G401 (cell line): Measurements from ENCODE around the gene ZCCHC14. TPM values are rescaled to one million over a fixed set of nuclear protein-coding genes. Genes with fewer than 3 reads are reported as not detected.
A peak's percentile ranks its signal among the peaks of the same experiment; 100 is the strongest.
"Not testable (repeated sequence)": the region's sequence is repeated elsewhere in the genome, so short reads cannot be mapped to it uniquely, and the experiment has no call there.

Experiments
- DNase-seq: peaks from one replicate; pipeline ENCODE4 v3.0.0-alpha.2; 2015; ENCODE audit warnings: low spot score
- in situ Hi-C: cut with HindIII; loops from 2 replicates; pipeline ENCODE4 v1.10.0; 2016; ENCODE audit warnings: low sequenced_read_pairs, mixed read lengths
- total RNA-seq: library from RNA; depleted of rRNA; stranded (reverse); fragments of >200 nt; shearing (Covaris generic); gene quantifications from 2 replicates; pipeline ENCODE4 v1.2.3, GENCODE V29; 2014

The ZCCHC14 gene
- total RNA-seq, 1 experiment from 2014 or later = 12.9 TPM

- in situ Hi-C loops = no loop called here
- no peak for DNase-seq
These were observed 33.6 kb upstream of the ZCCHC14 start for GRCh38 chr16:87526238-87526947.

GRCh38 chr16:87525352-87525751, 32.5 kb upstream of the ZCCHC14 start:
- peak; percentile 55 for DNase-seq
- in situ Hi-C loops = no loop called here

GRCh38 chr16:87524407-87524806, 31.6 kb upstream of the ZCCHC14 start:
- in situ Hi-C loops = no loop called here
- no peak for DNase-seq

DNA sequence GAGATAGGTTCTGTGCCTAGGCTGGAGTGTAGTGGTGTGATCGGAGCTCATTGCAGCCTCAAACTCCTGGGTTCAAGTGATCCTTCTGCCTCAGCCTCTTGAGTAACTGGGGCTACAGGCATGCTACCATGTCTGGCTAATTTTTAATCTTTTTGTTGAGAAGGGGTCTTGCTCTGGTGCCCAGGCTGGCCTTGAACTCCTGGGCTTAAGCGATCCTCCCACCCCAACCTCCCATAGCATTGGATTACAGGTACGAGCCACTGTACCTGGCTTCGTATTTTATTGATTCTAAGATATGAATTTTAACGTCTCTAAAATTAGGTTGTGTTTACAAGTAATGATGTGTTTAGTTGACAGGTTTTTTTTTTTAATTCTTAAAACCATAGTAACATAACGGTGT, 30.8 kb upstream of the ZCCHC14 start:
- in situ Hi-C loops = not testable (repeated sequence)

DNA sequence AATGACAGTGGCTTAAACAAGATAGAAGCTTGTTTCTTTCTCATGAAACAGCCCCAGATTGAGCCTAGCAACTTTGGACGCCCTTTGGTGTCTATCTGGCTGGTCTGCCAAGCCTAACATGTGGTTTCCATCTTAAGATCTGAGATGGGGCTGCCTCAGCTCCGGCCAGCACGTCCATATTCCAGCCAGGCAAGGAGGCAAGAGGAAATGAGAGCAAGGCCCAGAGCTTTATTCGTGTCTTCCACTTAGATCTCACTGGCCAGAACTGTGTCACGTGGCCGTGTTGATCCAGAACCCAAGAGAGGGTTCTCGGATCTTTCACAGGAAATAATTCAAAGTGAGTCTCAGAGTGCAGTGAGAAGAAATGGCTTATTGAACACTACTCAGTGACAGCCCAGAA, 28.9 kb upstream of the ZCCHC14 start:
- DNase-seq, in situ Hi-C loops: not testable (repeated sequence)

More for the DNA sequence above, 30.8 kb upstream of the ZCCHC14 start:
- not testable (repeated sequence) for DNase-seq

GRCh38 chr16:87519170-87519569, 26.3 kb upstream of the ZCCHC14 start:
- DNase-seq, in situ Hi-C loops: not testable (repeated sequence)

GRCh38 chr16:87518430-87519051, 25.7 kb upstream of the ZCCHC14 start:
- peak; percentile 88 for DNase-seq
- in situ Hi-C loops = not testable (repeated sequence)

- in situ Hi-C loops = not testable (repeated sequence)
These were observed 25.0 kb upstream of the ZCCHC14 start for GRCh38 chr16:87517610-87518429.

GRCh38 chr16:87516361-87516760, 23.5 kb upstream of the ZCCHC14 start:
- DNase-seq = no peak
- in situ Hi-C loops = no loop called here

More at GRCh38 chr16:87517610-87518429, 25.0 kb upstream of the ZCCHC14 start:
- DNase-seq = peak; percentile 96

DNA sequence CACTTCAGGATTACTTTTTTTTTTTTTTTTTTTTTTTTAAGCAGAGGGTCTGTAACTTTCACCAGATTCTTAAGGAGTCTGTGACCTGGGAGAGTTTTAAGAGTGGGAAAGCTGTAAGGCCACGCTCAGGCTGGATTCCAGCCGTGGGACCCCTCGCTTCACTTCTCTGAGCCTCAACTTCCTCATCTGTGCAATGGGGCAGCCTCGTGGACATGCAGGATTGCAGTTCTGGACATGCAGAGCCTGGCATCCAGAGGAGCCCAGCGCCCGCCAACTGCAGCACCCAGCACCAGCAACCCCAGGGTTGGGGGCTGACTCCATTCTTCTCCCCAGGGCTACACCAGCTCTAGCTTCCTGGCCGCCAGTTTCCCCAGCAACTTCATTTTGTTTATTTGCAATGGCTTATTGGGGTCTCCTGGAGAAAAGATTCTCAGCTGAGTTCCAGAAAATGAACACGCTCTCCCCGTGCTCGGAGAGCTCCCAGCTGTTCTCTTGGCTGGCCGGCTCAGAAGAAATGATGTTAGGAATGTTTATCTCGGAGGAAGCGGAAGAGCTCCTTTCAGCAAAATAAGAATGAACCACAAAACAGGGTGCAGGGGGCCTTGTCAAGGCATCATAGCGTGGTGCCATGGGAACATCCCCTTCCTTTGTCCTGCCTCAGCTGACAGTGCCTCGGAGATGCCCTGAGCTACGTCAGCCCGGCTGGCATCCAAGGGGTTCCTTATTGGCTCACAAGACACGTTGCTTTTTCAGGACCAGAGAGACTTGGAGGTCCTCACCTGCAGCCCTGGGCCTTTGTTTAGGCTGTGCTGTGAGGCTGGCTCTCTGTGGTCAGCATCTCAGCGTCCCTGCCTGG, 22.9 kb upstream of the ZCCHC14 start:
- peak; percentile 10 for DNase-seq
- in situ Hi-C loops = no loop called here

DNA sequence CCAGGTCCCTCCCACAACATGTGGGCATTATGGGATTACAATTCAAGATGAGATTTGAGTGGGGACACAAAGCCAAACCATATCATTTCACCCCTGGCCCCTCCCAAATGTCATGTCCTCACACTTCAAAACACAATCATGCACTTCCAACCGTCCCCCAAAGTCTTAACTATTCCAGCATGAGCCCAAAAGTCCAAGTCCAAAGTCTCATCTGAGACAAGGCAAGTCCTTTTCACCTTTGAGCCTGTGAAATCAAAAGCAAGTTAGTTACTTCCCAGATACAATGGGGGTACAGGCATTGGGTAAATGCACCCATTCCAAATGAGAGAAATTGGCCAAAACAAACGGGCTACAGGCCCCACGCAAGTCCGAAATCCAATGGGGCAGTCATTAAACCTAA, 17.0 kb upstream of the ZCCHC14 start:
- in situ Hi-C loops, DNase-seq: not testable (repeated sequence)

GRCh38 chr16:87507351-87508069, 14.7 kb upstream of the ZCCHC14 start:
- in situ Hi-C loops = no loop called here
- peak; percentile 72 for DNase-seq

GRCh38 chr16:87506423-87507350, 13.9 kb upstream of the ZCCHC14 start:
- in situ Hi-C loops = no loop called here
- peak; percentile 77 for DNase-seq

DNA sequence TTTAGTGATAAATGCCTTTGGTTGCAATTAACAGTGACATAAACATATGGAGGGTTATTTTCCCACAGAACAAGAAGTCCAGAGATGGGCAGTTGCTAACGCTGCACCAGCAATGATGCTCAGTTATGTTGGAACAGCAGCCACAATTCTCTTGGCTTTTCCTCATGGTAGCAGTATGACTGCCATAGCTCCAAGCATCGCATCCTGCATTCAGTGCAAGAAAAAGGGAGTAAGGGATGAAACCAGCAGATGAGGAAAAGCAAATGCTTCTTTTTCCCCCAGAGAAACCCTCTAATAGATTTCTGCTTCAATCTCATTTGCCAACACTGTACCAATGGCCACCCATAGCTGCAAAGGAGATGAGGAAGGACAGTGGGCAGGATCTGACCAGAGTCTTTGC, 13.0 kb upstream of the ZCCHC14 start:
- no peak for DNase-seq
- in situ Hi-C loops = no loop called here

- DNase-seq, in situ Hi-C loops: not testable (repeated sequence)
These were observed 10.6 kb upstream of the ZCCHC14 start for GRCh38 chr16:87503232-87503937.

- in situ Hi-C loops = no loop called here
- DNase-seq = no peak
These were observed 9.6 kb upstream of the ZCCHC14 start for GRCh38 chr16:87502308-87502969.
